C4-2B (cell line): ENCODE data around the gene SRSF4.

ENCODE experiments used
- H3K27ac ChIP-seq: fragments of 450-650 bp; 2 replicates; pipeline ENCODE4 v1.5.1; 2017
- CTCF ChIP-seq: fragments of 450-650 bp; conservative IDR thresholded peaks from 2 replicates; pipeline ENCODE4 v1.5.1; 2017; ENCODE audit warnings: mild to moderate bottlenecking
- ZFX ChIP-seq: fragments of 450-650 bp; IDR thresholded peaks from 2 replicates; pipeline ENCODE4 v1.6.1; 2017

The SRSF4 gene

GRCh38 chr1:29148656-29149491 lies 32.8 kb downstream of the SRSF4 start:
- no peak overlapping the region for H3K27ac ChIP-seq
- no peak for TF ChIP-seq ZFX
- TF ChIP-seq CTCF: no peak

DNA sequence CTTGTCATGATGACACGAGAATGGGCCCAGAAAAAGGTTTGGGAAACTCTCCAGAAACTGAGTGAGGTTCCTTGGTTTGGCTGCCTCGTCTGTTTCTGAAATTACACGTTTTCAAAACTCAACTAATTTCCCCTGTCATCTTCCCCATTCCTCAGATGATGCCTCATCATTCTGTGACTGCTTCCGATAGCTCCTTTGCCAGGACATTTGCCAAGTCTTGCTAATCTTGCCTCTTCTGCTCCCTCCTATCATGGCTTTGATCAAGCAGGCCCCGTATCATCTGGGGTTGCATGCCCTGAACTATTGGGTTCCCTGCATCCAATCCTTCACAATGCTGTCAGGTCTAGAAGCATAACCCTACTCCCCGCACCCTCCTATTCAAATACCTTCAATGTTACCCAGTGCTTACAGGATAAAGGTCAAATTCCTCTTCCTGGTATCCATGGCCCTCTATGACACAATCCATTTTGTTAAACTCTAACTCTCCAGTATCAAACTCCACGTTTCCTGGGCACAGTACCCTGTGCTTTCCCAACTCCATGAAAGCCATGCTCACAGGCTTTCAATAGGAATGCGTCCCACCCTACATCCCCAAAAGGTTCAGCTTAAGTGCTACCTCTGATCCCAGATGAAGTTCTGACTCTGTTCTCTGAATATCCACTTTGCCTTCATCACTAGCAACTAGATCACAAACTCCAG lies 35.8 kb downstream of the SRSF4 start:
- no peak overlapping the region for H3K27ac ChIP-seq

DNA sequence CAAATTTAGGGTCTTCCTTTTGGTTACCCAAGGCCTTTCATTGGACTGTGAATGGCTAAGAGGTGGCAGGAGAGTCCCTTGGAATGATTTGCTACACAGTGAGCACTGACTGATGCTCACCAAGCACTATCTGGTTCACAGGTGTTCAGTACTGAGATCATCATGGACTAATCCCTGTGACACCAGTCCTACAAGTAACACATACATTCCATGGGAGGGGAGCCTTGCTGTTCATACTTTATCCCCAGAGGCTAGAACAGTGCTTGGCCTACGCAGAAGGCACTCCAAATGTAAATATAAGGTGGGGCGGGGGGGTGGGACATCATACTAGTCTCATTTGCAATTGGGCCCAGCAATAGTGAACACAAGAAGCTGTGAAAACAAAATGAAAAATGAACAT lies 37.5 kb downstream of the SRSF4 start:
- H3K27ac ChIP-seq: no peak overlapping the region
- TF ChIP-seq CTCF (no peak), ZFX (no peak)

More for the DNA sequence above, 35.8 kb downstream of the SRSF4 start:
- TF ChIP-seq CTCF (no peak), ZFX (no peak)

- TF ChIP-seq CTCF (no peak), ZFX (no peak)
- H3K27ac ChIP-seq: no peak overlapping the region
These were observed 39.0 kb downstream of the SRSF4 start for GRCh38 chr1:29142714-29143113.

DNA sequence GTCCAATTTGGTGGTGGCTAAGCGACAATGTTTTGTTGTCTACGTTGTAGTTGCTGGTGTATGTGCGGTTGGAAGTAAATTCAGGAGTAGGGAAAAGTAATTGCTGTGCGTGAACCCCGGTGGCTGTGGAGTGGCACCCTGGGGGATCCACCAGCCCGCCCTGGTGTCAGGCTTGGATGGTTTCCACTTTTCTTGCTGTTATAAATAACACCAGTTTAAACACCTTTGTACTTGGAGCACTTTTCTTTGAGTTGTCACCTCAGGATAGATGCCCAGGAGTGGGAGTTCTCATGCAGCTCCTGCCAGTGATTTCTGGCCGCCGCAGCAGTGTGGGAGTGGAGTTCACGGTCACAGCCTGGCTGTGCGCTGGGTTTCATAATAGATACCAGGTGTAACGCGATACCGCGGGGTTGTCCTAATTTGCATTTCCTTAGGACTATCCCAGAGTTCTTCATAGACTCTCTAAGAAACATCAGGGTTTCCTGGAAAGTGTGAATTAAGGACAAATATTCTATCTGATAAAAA lies 45.2 kb downstream of the SRSF4 start:
- no peak for TF ChIP-seq CTCF
- TF ChIP-seq ZFX: no peak
- no peak overlapping the region for H3K27ac ChIP-seq

DNA sequence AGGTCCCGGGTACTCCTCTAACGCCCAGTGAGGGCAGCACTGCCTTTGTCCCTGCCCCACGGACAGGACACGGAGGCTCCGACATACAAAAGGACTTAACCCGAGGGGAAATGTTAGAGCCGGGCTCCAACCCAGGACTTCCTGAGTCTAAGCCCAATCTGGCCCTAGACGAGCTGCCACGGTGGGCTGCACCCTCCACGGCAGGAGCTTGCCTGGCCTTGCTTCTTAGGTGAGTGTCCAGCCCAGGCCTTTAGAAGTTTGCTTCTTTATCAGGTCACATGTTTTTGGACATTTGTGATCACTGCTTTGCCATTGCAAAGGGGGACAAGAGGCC lies 47.0 kb downstream of the SRSF4 start:
- H3K27ac ChIP-seq: no peak overlapping the region
- no peak for TF ChIP-seq CTCF
- TF ChIP-seq ZFX: no peak
